Muscle of leg (tissue), 11 donors: ENCODE results near the gene AKT1S1. TPM values are rescaled to one million over a fixed set of nuclear protein-coding genes. Genes with fewer than 3 reads are reported as not detected.

ENCODE experiments used
- DNase-seq: peaks from one replicate; pipeline ENCODE4 v3.0.0; 2013
- H3K27ac ChIP-seq: one replicate; pipeline ENCODE4 v1.5.1; 2013; ENCODE audit warnings: mild to moderate bottlenecking, low read length, control low read depth
- H3K27me3 ChIP-seq: one replicate; pipeline ENCODE4 v1.6.1; 2013; ENCODE audit warnings: low read length; ENCODE audit not compliant: control insufficient read depth, insufficient read depth
- H3K36me3 ChIP-seq: one replicate; pipeline ENCODE4 v1.6.1; 2013; ENCODE audit warnings: low read length; ENCODE audit not compliant: control insufficient read depth, insufficient read depth
- H3K4me1 ChIP-seq: one replicate; pipeline ENCODE4 v1.6.1; 2013; ENCODE audit warnings: low read length; ENCODE audit not compliant: control insufficient read depth, insufficient read depth
- H3K4me3 ChIP-seq: one replicate; pipeline ENCODE4 v1.5.1; 2013; ENCODE audit warnings: low read length, control low read depth
- H3K9me3 ChIP-seq: replicated peaks from 2 replicates; pipeline ENCODE4 v1.6.1; 2013; ENCODE audit warnings: low read depth, low read length; ENCODE audit not compliant: control insufficient read depth
- WGBS: methylation state at CpG from one replicate; pipeline ENCODE4 v1.1.5; 2013; ENCODE audit warnings: missing lambda C conversion rate; ENCODE audit not compliant: insufficient coverage; 5-methylcytosine and 5-hydroxymethylcytosine counted together
- polyA plus RNA-seq, 8 donors: library from polyadenylated mRNA; unstranded; fragments of 120-200 nt; gene quantifications; one replicate each; pipeline versions ENCODE4 v1.2.1 to v1.2.3, GENCODE V29; 2013; ENCODE audit warnings: inconsistent platforms in 1 of 8, low replicate concordance in 1 of 8; ENCODE audit not compliant: insufficient read length in 8 of 8, insufficient read depth in 1 of 8
- total RNA-seq: library from RNA; stranded (reverse); fragments of 120-200 nt; gene quantifications from one replicate; pipeline ENCODE4 v1.2.4, GENCODE V29; 2013

Gene AKT1S1
- total and polyA plus RNA-seq, 9 donors = 6.7 to 42.3 (median 40.1) TPM

- peaks cover 51% of the 10 kb centered on the region for H3K36me3 ChIP-seq
- 46% methylated on average over 6 of the region's 14 CpGs for WGBS
- H3K4me3 ChIP-seq = peak overlapping the region; percentile 95
- no peak for DNase-seq
- H3K4me1 ChIP-seq = peaks cover 38% of the 10 kb centered on the region
- H3K27ac ChIP-seq = no peak overlapping the region
- H3K27me3 ChIP-seq = no peaks in the 10 kb centered on the region
- peaks cover 9% of the 10 kb centered on the region for H3K9me3 ChIP-seq
These were observed 24.5 kb downstream of the AKT1S1 start for GRCh38 chr19:49852631-49853126.

GRCh38 chr19:49851456-49852259 is 25.5 kb downstream of the AKT1S1 start:
- H3K36me3 ChIP-seq = peaks cover 41% of the 10 kb centered on the region
- peak overlapping the region; percentile 95 for H3K4me3 ChIP-seq
- H3K27ac ChIP-seq = peak overlapping the region; percentile 99
- H3K4me1 ChIP-seq = peaks cover 37% of the 10 kb centered on the region
- peaks cover 9% of the 10 kb centered on the region for H3K9me3 ChIP-seq
- 1% methylated on average over 51 of the region's 78 CpGs for WGBS
- no peaks in the 10 kb centered on the region for H3K27me3 ChIP-seq
- DNase-seq = peak; percentile 74

GRCh38 chr19:49850487-49851342 is 26.4 kb downstream of the AKT1S1 start, which contains the start of gene PTOV1:
PTOV1 (plus strand) TSS chr19:49851159.
- Histone ChIP-seq H3K27ac (peak within 1 kb of the TSS; percentile 99), H3K36me3 (peaks cover 31% of the 10 kb centered on the region), H3K27me3 (no peaks in the 10 kb centered on the region), H3K9me3 (peaks cover 9% of the 10 kb centered on the region), H3K4me1 (peaks cover 37% of the 10 kb centered on the region), H3K4me3 (peak within 1 kb of the TSS; percentile 95)
- 1% methylated on average over 91 of the region's 98 CpGs for WGBS
- peak; percentile 94 for DNase-seq

- no peaks in the 10 kb centered on the region for H3K27me3 ChIP-seq
- H3K27ac ChIP-seq = peak overlapping the region; percentile 99
- peaks cover 9% of the 10 kb centered on the region for H3K9me3 ChIP-seq
- peaks cover 26% of the 10 kb centered on the region for H3K36me3 ChIP-seq
- H3K4me1 ChIP-seq = peaks cover 35% of the 10 kb centered on the region
- WGBS = 57% methylated on average over 5 of the region's 12 CpGs
- DNase-seq = no peak
- H3K4me3 ChIP-seq = peak overlapping the region; percentile 95
These were observed 27.0 kb downstream of the AKT1S1 start for GRCh38 chr19:49850221-49850486.

GRCh38 chr19:49849433-49850220 is 27.5 kb downstream of the AKT1S1 start:
- peaks cover 38% of the 10 kb centered on the region for H3K4me1 ChIP-seq
- peaks cover 9% of the 10 kb centered on the region for H3K9me3 ChIP-seq
- WGBS = 90% methylated on average over 14 of the region's 15 CpGs
- DNase-seq = peak; percentile 25
- peak overlapping the region; percentile 95 for H3K4me3 ChIP-seq
- peaks cover 21% of the 10 kb centered on the region for H3K36me3 ChIP-seq
- H3K27me3 ChIP-seq = no peaks in the 10 kb centered on the region
- peak overlapping the region; percentile 99 for H3K27ac ChIP-seq

GRCh38 chr19:49848938-49849337 is 28.2 kb downstream of the AKT1S1 start:
- Histone ChIP-seq H3K27ac (no peak overlapping the region), H3K4me1 (peaks cover 38% of the 10 kb centered on the region), H3K27me3 (no peaks in the 10 kb centered on the region), H3K4me3 (no peak overlapping the region), H3K36me3 (peaks cover 14% of the 10 kb centered on the region), H3K9me3 (peaks cover 9% of the 10 kb centered on the region)
- no peak for DNase-seq
- WGBS = no CpG with 5 or more reads among the region's 3 CpGs

- 94% methylated on average over 3 of the region's 10 CpGs for WGBS
- no peak for DNase-seq
- no peak overlapping the region for H3K27ac ChIP-seq
- H3K4me1 ChIP-seq = peaks cover 29% of the 10 kb centered on the region
- H3K9me3 ChIP-seq = peaks cover 9% of the 10 kb centered on the region
- H3K27me3 ChIP-seq = no peaks in the 10 kb centered on the region
- H3K4me3 ChIP-seq = no peak overlapping the region
- H3K36me3 ChIP-seq = peaks cover 8% of the 10 kb centered on the region
These were observed 29.1 kb downstream of the AKT1S1 start for GRCh38 chr19:49847731-49848696.

GRCh38 chr19:49846408-49846807 is 30.7 kb downstream of the AKT1S1 start:
- no peak for DNase-seq
- H3K27ac ChIP-seq = no peak overlapping the region
- peaks cover 13% of the 10 kb centered on the region for H3K36me3 ChIP-seq
- no peak overlapping the region for H3K4me3 ChIP-seq
- H3K9me3 ChIP-seq = peaks cover 9% of the 10 kb centered on the region
- peaks cover 15% of the 10 kb centered on the region for H3K4me1 ChIP-seq
- no CpG with 5 or more reads among the region's 5 CpGs for WGBS
- no peaks in the 10 kb centered on the region for H3K27me3 ChIP-seq

- 100% methylated on average over 1 of the region's 3 CpGs for WGBS
- Histone ChIP-seq H3K27ac (no peak overlapping the region), H3K27me3 (no peaks in the 10 kb centered on the region), H3K4me3 (no peak overlapping the region), H3K36me3 (peaks cover 21% of the 10 kb centered on the region), H3K4me1 (peaks cover 15% of the 10 kb centered on the region), H3K9me3 (peaks cover 9% of the 10 kb centered on the region)
- DNase-seq = no peak
These were observed 31.7 kb downstream of the AKT1S1 start for GRCh38 chr19:49845414-49845813.
